GM21619 (cell line): Measurements from ENCODE around the gene GPRASP2.
A peak's percentile ranks its signal among the peaks of the same experiment; 100 is the strongest.
"Not testable (repeated sequence)": the region's sequence is repeated elsewhere in the genome, so short reads cannot be mapped to it uniquely, and the experiment has no call there.

Source experiments
- ATAC-seq: cut with Tn5 transposase; IDR thresholded peaks from one replicate; pipeline ENCODE4 v1.9.1; 2021; ENCODE audit not compliant: unreplicated experiment

GPRASP2 gene

DNA sequence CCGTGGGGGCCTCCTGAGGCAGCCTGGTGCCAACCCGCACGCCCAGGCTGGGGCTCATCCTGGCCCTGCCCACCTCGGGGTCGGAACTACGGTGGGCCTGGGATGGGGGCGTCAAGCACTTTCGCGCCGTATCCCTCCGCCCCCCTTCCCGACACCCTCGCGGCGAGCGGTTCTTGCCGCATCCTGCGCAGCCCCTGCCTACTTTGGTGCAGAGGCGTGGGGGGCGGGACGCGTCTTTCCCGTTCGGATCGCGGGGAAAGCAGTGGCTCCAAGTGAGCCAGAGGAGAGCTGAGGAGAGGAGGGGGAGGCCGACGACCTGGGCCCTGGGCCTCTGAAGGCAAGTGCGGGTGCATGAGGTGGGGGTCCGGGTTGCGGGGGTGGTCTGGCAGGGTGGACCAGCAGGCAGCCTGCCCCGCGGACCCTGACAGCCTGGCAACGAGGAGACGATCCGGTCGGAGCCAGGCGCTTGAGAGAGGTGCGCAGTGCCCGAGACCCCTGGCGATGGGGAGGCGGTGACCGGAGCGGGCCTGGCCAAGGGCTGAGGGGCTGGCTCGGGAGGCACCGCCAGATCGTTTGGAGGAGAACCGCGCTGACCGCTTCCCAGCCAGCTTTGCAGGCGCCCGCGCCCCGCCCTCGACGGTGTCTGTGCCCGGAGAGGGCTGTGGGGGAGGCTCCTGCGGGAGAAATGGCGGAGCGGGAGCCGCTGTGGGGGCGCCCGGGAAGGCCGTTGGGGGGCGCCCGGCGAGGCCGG, at the start of gene GPRASP2:
TSS of gene GPRASP2 (plus strand) at position 233 of the 751 bp plus-strand sequence. CDS start 2,422 bp downstream, outside the sequence.
- ATAC-seq = no peak

DNA sequence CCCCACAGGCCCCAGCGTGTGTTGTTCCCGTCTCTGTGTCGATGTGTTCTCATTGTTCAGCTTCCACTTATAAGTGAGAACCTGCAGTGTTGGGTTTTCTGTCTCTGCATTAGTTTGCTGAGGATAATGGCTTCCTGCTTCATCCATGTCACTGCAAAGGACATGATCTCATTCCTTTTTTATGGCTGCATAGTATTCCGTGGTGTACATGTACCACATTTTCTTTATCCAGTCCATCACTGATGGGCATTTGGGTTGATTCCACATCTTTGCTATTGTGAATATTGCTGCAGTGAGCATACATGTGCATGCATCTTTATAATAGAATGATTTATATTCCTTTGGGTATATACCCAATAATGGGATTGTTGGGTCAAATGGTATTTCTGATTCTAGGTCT, 48.4 kb upstream of the GPRASP2 start:
- not testable (repeated sequence) for ATAC-seq

DNA sequence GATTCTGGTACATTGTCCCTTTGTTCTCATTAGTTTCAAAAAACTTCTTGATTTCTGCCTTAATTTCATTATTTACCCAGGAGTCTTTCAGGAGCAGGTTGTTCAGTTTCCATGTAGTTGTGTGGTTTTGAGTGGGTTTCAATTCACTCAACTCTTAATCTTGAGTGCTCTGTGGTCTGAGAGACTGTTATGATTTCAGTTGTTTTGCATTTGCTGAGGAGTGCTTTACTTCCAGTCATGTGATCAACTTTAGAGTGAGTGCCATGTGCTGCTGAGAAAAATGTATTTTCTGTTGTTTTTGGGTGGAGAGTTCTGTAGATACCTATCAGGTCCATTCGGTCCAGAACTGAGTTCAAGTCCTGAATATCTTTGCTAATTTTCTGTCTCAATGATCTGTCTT, 45.2 kb upstream of the GPRASP2 start:
- not testable (repeated sequence) for ATAC-seq

DNA sequence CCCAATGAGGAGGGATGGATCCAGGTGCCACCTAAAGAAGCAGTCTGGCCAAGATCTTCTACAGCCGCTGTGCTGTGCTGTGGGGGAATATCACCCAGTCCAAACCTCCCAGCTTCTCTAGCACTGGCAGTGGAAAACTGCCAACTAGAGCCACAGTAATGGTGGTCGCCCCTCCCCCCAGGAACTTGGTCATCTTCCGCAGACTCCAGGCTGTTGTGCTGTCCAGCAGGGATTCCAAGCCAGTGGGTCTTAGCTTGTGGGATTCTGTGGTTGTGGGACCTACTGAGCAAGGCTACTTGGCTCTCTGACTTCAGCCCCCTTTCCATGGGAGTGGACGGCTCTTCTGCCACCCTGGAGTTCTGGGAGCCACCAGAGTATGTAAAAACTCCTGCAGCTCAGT, 42.7 kb upstream of the GPRASP2 start:
- ATAC-seq = no peak

DNA sequence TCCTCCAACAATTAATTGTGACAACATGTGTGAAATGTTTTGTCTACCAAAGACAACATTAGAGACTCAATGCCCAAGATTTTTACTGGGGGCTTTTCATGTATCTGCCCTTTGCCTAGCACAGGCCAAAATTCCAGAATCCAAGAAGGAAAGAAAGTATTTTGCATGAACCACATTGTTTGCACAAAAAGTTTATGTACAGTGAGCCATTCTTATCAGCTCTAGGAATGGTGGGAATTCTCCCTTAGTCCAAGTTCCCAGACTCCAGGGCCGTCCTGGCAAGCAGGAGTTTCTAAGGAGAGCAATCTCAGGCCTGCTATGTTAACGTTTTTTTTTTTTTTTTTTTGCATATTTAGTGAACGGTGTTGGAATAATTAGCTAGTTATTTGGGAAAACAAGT, 39.4 kb upstream of the GPRASP2 start:
- no peak for ATAC-seq

DNA sequence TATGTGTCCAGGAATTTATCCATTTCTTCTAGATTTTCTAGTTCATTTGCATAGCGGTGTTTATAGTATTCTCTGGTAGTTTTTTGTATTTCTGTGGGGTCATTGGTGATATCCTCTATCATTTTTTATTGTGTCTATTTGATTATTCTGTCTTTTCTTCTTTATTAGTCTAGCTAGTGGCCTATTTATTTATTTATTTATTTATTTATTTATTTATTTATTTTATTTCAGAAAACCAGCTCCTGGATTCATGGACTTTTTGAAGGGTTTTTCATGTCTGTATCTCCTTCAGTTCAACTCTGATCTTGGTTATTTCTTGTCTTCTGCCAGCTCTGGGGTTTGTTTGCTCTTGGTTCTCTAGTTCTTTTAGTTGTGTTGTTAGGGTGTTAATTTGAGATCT, 34.8 kb upstream of the GPRASP2 start:
- not testable (repeated sequence) for ATAC-seq

DNA sequence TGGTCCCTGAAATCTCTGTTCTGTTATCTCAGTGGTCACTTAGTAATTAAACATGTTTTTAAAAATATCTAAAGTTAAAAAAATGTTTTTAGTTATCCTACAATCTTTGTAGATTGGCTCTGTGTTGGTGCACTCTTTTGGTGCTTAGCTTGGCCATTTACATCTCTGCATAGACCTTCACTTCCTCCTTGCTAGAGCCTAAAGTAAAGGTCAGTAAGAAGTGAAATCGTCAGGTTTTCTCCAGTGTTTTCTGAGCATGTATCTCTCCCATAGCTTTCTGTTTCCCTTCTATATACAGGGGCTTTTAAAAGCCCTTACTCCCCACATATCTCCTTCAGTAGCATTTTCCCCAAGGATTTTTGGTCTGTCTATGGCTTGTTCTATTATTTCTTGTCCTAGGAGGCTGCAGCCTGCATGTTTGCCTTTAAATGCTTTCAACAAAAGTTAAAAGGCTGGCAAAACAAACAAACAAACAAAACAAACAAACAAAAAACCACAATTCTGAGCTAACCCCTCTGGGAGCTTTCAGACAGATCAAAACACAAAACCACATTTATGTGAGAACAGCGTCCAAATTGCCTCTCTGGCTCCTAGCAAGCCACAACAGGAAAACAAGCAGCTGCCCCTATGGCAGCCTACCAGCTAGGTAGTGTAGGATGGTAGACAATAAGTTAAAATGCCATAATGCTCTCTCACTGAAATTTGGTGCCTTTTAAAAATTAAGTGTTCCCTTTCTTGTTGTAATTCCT, 27.3 kb upstream of the GPRASP2 start:
- ATAC-seq = no peak

DNA sequence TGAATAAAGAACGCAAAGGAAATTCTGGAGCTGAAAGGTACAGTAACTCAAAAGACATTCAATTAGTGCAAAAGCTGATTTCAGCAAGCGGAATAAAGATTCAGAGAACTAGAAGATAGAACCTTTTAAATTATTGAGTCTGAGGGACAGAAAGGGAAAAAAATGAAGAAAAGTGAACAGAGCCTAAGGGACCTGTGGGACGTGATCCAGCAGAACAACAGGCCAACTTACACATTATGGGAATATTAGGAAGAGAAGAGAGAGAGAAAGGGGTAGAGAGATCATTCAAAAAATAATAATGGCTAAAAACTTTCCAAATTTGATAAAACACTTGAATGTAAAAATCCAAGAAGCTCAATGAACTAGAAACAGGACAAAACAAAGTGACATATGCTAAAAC, 17.5 kb upstream of the GPRASP2 start:
- no peak for ATAC-seq

DNA sequence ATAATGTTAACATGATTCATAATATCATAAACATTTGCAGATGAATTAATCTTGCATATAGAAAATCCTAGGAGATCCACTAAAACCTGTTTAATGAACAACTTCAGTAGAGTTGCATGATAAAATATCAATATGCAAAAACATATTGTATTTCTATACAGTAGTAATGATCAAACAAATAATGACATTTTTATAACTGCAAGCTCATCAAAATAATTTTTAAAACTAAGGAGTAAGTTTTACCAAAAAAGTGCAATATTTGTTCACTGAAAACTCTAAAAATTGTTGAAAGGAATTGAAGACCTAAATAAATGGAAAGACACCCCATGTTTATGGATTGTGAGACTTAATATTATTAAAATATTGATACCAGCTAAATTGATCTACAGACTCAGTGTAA, 15.9 kb upstream of the GPRASP2 start:
- ATAC-seq = no peak

DNA sequence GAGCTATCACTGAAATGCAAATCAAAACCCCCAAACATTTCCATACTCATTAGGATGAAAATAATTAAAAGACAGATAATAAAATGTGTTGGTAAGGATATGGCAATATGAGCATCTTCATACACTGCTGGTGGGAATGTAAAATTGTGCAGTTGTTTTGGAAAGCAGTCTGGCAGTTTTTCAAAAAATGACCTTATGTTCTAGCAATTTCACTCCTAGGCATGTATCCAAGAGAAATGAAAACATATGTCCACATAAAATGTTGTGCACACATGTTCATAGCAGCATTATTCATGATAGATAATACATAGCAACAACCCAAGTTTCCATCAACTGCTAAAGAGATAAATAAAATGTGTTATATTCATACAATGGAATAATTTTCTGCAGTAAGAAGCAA, 14.8 kb upstream of the GPRASP2 start:
- no peak for ATAC-seq

DNA sequence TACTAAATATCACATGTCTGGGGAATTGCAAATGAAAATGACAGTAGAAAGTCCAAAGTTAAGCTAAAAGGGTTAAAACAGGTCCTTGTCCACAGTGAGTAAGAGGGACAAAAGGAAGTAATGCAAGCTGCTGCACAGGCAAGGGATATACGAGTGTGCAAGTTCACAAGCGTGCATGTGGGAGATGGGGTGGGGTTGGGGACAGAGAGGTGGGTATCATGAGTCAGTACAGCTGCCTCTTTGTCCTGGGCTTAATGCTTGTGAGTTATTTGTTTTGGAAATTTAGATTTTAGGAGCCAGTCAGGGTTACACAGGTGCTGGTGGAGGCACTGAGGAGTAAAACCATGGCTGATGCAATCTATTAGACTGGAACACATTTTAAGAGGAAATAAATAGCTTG, 3.3 kb upstream of the GPRASP2 start:
- ATAC-seq = no peak

DNA sequence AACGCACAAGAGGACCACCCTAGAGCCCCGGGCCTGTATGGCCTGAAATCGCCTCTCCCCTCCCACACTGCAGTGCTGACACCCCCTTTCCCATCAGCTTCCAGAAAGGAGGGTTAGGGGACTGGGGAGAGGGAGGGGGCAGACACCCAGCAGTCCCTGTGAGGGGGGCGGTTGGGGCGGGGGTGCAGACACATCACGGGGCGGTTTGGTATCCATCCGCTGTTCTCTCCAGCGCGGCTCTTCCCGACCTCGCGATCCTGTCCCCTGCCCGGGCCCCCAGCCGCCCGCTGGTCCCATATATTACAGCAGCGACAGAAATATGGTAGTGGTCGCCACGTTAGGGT, 404 bp upstream of the GPRASP2 start:
- ATAC-seq = no peak

DNA sequence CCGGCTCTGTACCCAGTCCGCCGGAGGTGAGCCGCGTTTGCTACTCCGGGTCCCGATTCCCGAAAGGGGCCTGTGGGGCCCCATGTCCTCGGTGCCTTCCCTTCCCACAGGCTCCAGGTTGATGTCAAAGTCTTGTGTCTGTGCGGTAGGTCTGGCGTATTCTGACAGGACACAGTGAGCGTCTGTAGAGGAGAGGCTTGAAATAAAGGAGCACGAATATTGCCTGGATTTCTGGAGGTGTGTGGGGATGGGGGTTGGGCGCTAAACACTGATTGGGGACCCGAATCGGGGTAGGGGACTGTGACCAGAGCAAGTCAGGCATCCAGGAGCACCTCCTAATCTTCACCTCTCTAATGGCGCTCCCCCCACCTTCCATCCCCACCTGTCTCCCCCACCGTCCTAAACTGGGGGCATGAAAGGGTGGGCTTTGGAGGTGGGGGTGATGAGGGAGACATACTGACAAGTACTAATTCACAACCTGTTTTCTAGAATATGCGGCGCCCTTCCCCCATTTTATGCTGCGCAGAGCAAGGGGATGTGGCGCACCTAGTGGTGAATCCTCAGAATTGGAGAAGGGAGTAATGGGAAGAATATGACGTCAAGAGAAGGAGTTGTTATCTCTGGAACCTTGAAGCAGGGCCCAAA, 855 bp downstream of the GPRASP2 start:
- ATAC-seq = no peak

DNA sequence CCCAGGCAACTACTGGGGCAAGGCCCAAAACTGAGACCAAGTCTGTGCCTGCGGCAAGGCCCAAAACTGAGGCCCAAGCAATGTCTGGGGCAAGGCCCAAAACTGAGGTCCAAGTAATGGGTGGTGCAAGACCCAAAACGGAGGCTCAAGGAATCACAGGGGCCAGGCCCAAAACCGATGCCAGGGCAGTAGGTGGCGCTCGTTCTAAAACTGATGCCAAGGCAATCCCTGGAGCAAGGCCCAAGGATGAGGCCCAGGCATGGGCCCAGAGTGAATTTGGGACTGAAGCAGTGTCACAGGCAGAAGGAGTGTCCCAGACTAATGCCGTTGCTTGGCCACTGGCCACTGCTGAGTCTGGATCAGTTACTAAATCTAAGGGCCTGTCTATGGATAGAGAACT, 2.7 kb downstream of the GPRASP2 start:
- ATAC-seq = no peak

DNA sequence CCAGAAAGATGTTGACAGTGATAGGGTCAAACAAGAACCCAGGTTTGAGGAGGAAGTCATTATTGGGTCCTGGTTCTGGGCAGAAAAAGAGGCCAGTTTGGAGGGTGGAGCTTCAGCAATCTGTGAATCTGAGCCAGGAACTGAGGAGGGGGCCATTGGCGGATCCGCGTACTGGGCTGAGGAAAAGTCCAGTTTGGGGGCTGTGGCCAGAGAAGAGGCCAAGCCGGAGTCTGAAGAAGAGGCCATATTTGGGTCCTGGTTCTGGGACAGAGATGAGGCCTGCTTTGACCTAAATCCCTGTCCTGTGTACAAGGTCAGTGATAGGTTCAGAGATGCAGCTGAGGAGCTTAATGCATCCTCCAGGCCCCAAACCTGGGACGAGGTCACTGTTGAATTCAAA, 3.7 kb downstream of the GPRASP2 start:
- no peak for ATAC-seq

DNA sequence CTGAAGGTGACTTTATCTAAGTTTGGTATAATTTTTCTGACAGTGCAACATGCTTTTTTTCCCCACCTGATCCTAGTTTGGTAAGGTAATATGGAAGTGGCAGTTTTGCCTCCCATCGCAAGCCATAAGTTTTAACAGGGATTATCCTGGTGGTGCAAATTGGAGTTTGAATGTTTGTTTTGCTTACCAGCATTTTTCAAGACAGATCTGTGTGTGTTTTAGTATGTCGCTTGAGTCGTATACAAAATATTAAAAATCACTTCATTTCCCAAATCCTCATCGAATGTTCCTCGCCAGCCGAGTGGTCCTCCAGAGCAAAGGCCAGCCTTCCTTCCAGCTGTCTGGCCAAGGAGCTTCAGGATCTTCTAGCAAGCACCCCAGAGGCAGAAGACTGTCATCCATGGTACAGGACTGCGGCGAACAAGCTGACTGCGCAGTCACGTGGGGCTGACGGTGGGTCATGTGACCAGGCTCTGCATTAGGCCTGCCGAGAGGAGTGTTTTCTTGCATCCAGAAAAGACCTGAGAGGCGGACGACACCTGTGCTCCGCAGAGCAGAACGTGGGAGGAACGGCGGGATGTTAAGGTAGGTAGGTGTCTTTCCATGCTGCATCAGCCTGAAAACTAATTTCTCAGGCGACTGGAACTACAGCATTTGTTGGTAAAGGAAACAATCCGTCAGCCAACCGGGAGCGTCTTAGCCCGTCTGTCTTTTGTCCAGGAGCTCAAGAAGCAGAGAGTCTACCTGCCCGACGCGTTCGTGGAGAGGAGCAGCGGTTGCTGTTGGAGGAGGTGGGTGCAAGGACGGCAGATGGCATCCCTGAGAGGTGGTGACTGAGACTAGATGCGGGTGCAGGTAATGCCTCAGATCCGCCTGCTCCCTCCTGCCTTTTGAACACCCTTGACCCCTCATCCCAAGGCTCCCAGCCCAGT, 8.3 kb downstream of the GPRASP2 start, which contains the start of gene GPRASP3:
TSS of gene GPRASP3 (plus strand) at position 507 of the 932 bp plus-strand sequence. CDS start 28,253 bp downstream, outside the sequence.
- ATAC-seq = peak; percentile 99

DNA sequence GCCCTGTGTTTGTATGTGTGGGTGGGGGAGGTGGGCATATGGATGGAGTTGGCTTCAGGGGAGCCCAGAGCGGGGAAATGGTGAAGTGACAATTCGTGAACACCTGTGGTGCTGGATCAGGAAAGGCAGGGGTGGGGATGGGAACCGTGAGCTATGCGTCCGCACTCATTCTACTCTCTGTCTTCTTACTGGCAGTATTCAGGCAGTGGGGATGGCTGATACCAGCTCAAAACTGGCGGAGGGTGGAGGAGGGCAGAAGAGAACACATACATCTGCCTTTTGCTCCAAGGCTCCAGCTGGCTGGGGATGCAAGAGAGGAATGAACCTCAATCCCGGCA, 8.9 kb downstream of the GPRASP2 start:
- not testable (repeated sequence) for ATAC-seq

DNA sequence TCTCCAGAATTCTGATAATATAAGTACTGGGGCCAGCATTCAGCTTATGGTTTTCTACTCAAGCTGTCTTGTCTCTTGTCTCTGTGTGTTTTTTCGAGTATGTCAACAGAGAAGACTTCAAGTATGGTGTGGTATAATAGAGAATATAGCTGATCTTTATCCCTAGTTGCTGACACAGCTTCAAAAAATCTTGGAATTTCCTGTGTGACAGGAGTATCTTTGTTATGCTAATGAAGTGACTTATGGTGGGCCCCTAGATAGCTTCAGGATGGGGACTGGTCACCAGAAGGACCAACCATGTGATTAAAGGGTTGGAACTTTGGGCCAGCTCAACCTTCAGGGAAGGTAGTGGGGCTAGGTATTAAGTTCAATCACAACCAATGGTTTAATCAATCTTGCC, 11.2 kb downstream of the GPRASP2 start:
- ATAC-seq = no peak

DNA sequence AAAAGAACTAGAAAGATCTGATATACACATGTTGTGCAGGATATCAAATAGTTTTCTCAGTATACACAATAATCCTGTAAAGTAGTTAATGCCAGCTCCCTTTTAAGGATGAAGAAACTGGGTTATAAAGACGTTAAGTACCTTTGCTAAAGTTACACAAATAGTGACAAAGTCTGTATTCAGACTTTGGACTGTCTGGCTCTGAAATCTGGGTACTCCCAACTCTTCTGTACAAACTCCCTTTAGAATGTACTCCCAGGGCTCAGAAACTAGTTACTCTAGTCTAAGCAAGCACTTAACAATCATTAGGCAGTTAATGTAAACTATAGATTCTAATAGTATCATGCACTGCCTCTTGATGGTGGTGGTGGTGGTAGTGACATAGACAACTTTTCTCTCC, 15.5 kb downstream of the GPRASP2 start:
- no peak for ATAC-seq

DNA sequence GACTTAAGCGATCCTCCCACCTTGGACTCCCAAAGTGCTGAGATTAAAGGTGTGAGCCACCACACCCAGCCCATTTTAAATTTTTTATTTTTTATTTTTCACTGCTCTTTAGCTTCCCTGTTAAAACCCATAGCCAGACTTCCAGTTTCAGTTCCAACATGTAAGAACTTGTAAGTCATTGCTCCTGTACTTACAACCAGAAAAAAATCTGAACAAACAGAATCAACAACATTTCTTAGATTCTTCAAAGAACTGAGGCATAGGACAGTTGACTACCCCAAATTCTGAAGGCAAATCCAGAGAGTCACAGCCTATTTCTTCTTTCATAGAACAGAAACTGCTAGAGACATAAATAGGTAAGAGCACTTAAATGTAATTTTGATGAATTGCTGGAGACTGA, 16.4 kb downstream of the GPRASP2 start:
- ATAC-seq = no peak

DNA sequence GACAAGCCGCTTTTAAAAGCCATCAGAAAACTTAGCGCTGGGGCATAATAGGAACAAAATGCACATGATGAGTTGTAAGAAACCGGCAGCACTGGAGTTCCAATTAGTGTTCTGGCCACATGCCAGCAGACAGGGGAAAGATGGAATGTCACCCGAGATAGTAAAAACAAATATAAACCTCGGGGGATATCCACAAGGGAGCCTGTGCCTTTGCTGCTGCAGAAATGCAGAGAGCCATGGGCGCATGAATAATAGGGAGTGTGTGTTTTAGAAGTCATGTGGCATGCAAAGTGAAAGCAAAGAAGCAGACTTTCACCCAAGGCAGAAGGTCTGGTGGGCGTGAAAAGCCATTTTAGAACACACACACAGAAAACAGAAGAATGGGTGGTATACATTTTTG, 27.4 kb downstream of the GPRASP2 start:
- no peak for ATAC-seq
